HUES6 (cell line): ENCODE measurements around the gene P4HA1.

ENCODE experiments used
- H3K27ac ChIP-seq: 2 replicates; pipeline ENCODE4 v1.7.0; 2013; ENCODE audit warnings: low read depth, mild to moderate bottlenecking, low read length, inconsistent platforms
- H3K27me3 ChIP-seq: 2 replicates; pipeline ENCODE4 v1.6.1; 2013; ENCODE audit warnings: low read length; ENCODE audit not compliant: control insufficient read depth, insufficient read depth
- H3K36me3 ChIP-seq: 2 replicates; pipeline ENCODE4 v1.6.1; 2013; ENCODE audit warnings: low read length; ENCODE audit not compliant: control insufficient read depth, insufficient read depth
- H3K4me1 ChIP-seq: 2 replicates; pipeline ENCODE4 v1.6.1; 2013; ENCODE audit warnings: low read length; ENCODE audit not compliant: control insufficient read depth, insufficient read depth
- H3K4me3 ChIP-seq: 2 replicates; pipeline ENCODE4 v1.5.1; 2013; ENCODE audit warnings: low read depth, low read length
- H3K9ac ChIP-seq: one replicate; pipeline ENCODE4 v1.6.1; 2013; ENCODE audit warnings: mild to moderate bottlenecking, low read length
- H3K9me3 ChIP-seq: 2 replicates; pipeline ENCODE4 v1.6.1; 2013; ENCODE audit warnings: low read depth, low read length; ENCODE audit not compliant: control insufficient read depth, insufficient read depth

The P4HA1 gene

DNA sequence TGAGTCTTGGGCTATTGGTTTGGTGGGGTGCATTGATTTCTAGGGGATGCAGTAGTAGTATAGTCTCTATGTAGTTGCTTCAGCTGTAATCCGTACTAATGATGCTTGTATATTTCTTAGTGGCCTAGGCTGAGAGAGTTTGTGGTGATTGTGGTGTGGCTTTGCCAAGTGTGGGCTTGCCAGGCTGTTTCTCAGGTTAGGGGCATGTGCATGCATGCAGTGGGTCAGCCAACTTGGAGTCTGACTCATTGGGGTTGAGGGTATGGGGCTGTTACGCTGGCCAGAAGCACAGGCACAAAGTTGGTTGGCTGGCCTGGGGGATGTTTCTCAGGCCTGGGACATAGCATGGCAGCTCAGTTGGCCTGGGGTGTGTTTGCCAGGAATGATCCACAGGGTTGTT is 116.3 kb downstream of the P4HA1 start:
- H3K9ac ChIP-seq = no peak overlapping the region
- H3K36me3 ChIP-seq = no peaks in the 10 kb centered on the region
- no peaks in the 10 kb centered on the region for H3K27me3 ChIP-seq
- H3K9me3 ChIP-seq = peaks cover 7% of the 10 kb centered on the region
- no peak overlapping the region for H3K4me3 ChIP-seq
- H3K27ac ChIP-seq = no peak overlapping the region
- 0 out of 2 replicates have a peak, but pooled peaks cover 3% of the 10 kb centered on the region for H3K4me1 ChIP-seq

DNA sequence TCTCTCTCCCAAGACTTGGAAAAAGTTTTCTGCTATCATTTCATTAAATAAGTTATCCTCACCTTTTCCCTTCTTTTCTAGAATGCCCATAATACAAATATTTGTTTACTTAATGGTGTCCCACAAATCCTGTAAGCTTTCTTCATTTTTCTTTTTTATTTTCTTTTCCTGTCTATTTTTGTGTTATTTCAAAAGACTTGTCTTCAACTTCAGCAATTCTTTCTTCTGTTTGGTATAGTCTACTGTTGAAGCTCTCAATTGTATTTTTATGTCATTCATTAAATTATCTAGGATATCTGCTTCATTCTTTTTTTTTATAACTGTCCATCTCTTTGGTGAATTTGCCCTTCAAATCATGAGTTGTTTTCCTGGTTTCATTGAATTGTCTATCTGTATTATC is 117.0 kb downstream of the P4HA1 start:
- Histone ChIP-seq H3K36me3 (no peaks in the 10 kb centered on the region), H3K27me3 (no peaks in the 10 kb centered on the region), H3K9me3 (peaks cover 7% of the 10 kb centered on the region), H3K27ac (no peak overlapping the region), H3K4me3 (no peak overlapping the region), H3K9ac (no peak overlapping the region), H3K4me1 (0 out of 2 replicates have a peak, but pooled peaks cover 3% of the 10 kb centered on the region)

DNA sequence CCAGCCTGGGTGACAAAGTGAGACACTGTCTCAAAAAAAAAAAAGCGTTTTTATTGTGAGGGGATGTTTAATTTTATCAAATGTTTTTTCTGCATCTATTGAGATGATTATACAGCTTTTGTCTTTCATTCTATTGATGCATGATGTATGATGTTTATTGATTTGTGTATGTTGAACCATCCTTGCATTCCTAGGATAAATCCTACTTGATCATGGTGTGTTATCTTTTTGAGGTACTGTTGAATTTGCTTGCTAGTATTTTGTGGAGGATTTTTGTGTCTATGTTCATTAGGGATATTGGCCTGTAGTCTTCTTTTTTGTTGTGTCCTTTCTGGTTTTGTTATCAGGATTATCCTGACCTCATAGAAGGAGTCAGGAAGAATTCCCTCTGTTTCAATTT is 119.8 kb downstream of the P4HA1 start:
- no peaks in the 10 kb centered on the region for H3K36me3 ChIP-seq
- no peak overlapping the region for H3K27ac ChIP-seq
- H3K9me3 ChIP-seq = peaks cover 7% of the 10 kb centered on the region
- H3K4me1 ChIP-seq = 0 out of 2 replicates have a peak, but pooled peaks cover under 1% of the 10 kb centered on the region
- H3K27me3 ChIP-seq = no peaks in the 10 kb centered on the region
- no peak overlapping the region for H3K4me3 ChIP-seq
- no peak overlapping the region for H3K9ac ChIP-seq
